PFSK-1 (cell line): ENCODE measurements around the gene DNAJA4.

Experiments
- FOXP2 ChIP-seq: optimal IDR thresholded peaks from 2 replicates; pipeline ENCODE3; 2011; ENCODE audit warnings: borderline replicate concordance, control low read depth, inconsistent platforms; ENCODE audit not compliant: insufficient read depth; ENCODE audit errors: extremely low read length, extremely low read depth
- POLR2AphosphoS5 ChIP-seq: IDR thresholded peaks from 2 replicates; pipeline ENCODE4 v1.6.1; 2012; ENCODE audit warnings: low read depth, mild to moderate bottlenecking, control low read depth, low read length, moderate library complexity
- SIN3A ChIP-seq: IDR thresholded peaks from 2 replicates; pipeline ENCODE4 v1.6.1; 2012; ENCODE audit warnings: mild to moderate bottlenecking, low read length, moderate library complexity, borderline replicate concordance; ENCODE audit not compliant: insufficient read depth
- TAF1 ChIP-seq: IDR thresholded peaks from 2 replicates; pipeline ENCODE4 v1.6.1; 2012; ENCODE audit warnings: low read length, control low read depth, borderline replicate concordance; ENCODE audit not compliant: insufficient read depth
- TF ChIP-seq, protein P1 (sequence below), 2 experiments: IDR thresholded peaks; 2 replicates each; pipeline versions ENCODE4 v1.6.1 to v1.8.0; 2011 to 2012; ENCODE audit warnings: low read depth in 2 of 2, low read length in 2 of 2, control low read depth in 1 of 2, inconsistent platforms in 1 of 2, mild to moderate bottlenecking in 1 of 2, moderate library complexity in 1 of 2; ENCODE audit not compliant: insufficient read depth in 1 of 2

The DNAJA4 gene

DNA sequence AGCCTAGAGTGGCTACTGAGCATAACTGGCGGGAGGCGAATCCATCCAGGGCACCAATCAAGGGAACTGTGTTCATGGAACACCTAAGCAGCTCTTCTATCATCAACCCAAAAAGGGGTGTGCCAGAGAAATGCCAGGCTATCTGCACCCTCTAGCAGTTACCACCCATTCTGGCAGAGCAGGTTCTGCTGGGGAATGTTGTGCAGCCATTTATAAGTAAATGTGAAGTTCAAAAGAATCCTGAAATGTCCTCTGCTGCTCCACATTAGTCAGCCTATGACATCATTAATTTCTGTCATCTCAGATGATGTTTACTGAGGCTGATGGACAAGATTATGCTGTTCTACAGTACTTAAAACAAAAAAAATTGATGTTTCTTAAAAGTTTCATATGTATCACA, 27.3 kb downstream of the DNAJA4 start:
- TF ChIP-seq POLR2AphosphoS5 = no peak
- no peak for TF ChIP-seq TAF1
- no peak for TF ChIP-seq FOXP2
- TF ChIP-seq SIN3A = no peak
- TF ChIP-seq, protein P1, sequence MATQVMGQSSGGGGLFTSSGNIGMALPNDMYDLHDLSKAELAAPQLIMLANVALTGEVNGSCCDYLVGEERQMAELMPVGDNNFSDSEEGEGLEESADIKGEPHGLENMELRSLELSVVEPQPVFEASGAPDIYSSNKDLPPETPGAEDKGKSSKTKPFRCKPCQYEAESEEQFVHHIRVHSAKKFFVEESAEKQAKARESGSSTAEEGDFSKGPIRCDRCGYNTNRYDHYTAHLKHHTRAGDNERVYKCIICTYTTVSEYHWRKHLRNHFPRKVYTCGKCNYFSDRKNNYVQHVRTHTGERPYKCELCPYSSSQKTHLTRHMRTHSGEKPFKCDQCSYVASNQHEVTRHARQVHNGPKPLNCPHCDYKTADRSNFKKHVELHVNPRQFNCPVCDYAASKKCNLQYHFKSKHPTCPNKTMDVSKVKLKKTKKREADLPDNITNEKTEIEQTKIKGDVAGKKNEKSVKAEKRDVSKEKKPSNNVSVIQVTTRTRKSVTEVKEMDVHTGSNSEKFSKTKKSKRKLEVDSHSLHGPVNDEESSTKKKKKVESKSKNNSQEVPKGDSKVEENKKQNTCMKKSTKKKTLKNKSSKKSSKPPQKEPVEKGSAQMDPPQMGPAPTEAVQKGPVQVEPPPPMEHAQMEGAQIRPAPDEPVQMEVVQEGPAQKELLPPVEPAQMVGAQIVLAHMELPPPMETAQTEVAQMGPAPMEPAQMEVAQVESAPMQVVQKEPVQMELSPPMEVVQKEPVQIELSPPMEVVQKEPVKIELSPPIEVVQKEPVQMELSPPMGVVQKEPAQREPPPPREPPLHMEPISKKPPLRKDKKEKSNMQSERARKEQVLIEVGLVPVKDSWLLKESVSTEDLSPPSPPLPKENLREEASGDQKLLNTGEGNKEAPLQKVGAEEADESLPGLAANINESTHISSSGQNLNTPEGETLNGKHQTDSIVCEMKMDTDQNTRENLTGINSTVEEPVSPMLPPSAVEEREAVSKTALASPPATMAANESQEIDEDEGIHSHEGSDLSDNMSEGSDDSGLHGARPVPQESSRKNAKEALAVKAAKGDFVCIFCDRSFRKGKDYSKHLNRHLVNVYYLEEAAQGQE (IDR thresholded peaks at IDR 0.05; ENCODE audit: insufficient read depth in 1 of 2, low read depth in 2 of 2, low read length in 2 of 2) = no peak

DNA sequence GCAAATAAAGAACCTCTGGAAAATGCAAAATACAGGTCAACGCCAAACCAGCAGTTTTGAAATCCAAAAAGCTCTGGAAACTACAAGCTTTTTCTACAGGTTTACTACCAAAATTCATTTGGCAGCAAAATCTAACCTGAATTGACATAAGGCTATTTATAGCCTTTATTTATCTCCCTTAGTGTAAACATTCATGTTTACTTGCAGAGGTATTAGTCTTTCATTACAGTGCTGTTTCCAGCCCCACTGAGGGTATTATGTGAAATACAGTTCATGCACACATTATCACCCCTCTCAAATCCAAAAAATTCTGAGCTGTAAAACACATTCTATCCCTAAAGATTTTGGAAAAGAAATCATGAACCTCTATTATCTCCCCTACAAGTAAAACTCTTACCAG, 27.9 kb downstream of the DNAJA4 start:
- TF ChIP-seq SIN3A (no peak), FOXP2 (no peak), TAF1 (no peak), POLR2AphosphoS5 (no peak)
- TF ChIP-seq, protein P1 (IDR thresholded peaks at IDR 0.05; ENCODE audit: insufficient read depth in 1 of 2, low read depth in 2 of 2, low read length in 2 of 2) = no peak

DNA sequence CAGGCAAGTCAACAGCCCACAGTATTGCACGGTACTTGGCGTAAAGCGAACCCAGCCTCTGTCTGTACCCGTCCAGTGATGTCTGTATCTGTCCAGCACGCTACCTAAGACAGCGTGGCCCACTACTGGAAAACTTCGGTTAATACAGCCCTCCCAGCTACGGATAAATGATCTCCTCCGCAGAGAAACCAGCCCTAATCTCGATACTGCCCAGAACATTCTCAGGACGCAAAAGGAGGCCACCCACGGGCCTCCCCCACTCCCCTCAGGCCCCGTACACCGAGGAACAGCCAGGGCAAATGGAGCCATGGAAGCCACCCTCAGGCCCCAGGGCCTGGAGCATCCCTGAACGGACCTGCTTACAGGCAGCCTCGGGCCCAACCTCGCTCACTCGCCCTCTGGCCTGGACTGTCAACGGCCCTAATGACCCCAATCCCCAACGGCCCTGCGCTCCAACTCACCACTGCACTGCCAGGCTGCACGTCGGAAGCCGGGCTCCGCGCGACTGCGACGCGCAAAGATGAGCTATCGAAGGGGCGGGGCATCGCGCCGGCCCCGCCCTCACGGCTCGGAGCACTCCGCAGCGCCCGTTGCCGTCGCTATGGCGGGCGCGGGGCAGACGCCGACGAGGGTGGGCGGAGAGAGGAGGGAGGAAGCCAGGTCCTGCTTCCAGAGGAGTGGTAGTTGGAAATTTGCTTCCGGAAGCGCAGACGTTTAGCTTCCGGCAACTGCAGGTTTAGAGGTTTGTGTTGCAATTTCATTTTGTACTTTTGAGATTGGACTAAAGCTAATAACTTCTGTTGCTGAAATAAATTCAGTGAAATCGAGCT, 35.0 kb downstream of the DNAJA4 start, which contains the start of gene SKIC8:
SKIC8 (minus strand) TSS at position 509 of the 830 bp plus-strand sequence. CDS start 3,923 bp downstream, outside the sequence.
- TF ChIP-seq, protein P1 (IDR thresholded peaks at IDR 0.05; ENCODE audit: insufficient read depth in 1 of 2, low read depth in 2 of 2, low read length in 2 of 2) = peak in 1 of 2 experiments; percentile 58; a peak in 1 of 4 replicates
- peak; percentile 92 for TF ChIP-seq TAF1
- peak; percentile 92 for TF ChIP-seq POLR2AphosphoS5
- TF ChIP-seq FOXP2 = peak; percentile 91
- TF ChIP-seq SIN3A = peak; percentile 75; the same call in 1 of the 2 replicates

DNA sequence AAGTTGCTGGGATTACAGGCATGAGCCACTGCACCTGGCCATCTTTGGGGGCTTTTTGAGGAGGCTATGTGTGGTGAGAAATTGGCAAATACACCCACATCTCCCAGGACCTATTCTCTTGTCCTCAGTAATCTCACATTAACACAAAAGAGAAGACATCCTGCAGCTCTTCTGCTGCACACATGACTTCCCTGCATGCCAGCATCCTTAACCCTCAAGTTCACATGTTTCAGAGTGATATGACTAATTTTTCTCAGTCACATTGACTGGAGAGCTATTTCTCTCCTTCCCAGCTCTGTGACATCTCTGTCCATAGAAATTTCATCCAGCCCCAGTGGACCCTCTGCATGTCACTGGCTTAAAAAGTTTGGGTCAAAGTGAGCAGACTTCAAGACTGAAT, 37.0 kb downstream of the DNAJA4 start:
- TF ChIP-seq POLR2AphosphoS5 (no peak), FOXP2 (no peak), TAF1 (no peak), SIN3A (no peak)
- TF ChIP-seq, protein P1 (IDR thresholded peaks at IDR 0.05; ENCODE audit: insufficient read depth in 1 of 2, low read depth in 2 of 2, low read length in 2 of 2) = no peak
